CD4-positive, alpha-beta T cell treated with Interleukin-4 for 1 hour (primary cell): ENCODE data around the gene TEX12.
"Not testable (repeated sequence)": the region's sequence is repeated elsewhere in the genome, so short reads cannot be mapped to it uniquely, and the experiment has no call there.

Experiments used
- DNase-seq, 2 donors: peaks; one replicate each; pipeline ENCODE4 v3.0.0-alpha.2; 2020 to 2022

The TEX12 gene, protein sequence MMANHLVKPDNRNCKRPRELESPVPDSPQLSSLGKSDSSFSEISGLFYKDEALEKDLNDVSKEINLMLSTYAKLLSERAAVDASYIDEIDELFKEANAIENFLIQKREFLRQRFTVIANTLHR

GRCh38 chr11:112167145-112167544 is at the start of gene TEX12:
TEX12 (plus strand) TSS chr11:112167372; CDS start chr11:112169269, 1,897 bp downstream.
- no peak for DNase-seq

DNA sequence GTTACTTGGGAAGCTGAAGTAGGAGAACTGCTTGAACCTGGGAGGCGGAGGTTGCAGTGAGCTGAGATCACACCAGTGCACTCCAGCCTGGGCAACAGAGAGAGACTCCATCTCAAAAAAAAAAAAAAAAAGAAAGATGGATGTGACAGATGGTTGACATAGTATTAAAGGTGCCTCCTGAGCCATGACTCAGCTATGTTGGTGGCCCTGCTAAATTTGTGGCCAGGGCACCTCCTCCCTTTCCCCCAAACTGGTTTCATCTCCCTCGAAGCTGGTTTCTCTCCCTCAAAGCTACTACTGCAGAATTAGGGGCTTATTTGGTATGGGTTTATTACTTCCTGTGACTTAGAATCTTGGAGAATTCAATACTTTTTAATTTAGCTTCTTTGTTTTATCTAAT is 49.0 kb upstream of the TEX12 start:
- DNase-seq, result no peak

DNA sequence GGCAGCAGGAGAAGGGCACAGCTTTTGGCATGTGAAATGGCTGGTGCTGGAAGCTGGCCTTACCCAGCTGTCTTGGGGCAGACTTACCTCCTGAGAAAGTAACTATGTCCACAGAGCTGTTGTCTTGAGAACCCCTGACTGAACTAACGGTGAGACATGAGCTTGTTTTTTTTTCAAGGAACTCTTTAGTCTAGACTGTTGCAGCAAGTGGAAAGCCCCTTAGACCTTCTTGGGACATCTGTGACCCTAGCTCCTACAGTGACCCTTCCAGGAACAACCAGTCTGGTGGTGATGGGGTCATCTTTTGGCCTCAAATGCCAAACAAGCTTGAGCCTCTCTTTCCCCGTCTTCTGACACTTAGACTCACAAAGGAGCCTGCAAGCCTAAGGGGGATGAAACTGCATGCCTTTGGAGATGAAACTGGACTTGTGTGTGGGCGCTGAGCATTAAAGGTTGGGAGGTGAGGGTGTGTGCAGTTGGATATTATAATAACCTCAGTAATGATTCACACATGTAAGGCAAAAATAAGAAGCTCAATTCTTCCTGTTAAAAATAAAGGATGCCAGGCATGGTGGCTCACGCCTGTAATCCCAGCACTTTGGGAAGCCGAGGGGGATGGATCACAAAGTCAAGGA is 45.1 kb upstream of the TEX12 start:
- no peak for DNase-seq

DNA sequence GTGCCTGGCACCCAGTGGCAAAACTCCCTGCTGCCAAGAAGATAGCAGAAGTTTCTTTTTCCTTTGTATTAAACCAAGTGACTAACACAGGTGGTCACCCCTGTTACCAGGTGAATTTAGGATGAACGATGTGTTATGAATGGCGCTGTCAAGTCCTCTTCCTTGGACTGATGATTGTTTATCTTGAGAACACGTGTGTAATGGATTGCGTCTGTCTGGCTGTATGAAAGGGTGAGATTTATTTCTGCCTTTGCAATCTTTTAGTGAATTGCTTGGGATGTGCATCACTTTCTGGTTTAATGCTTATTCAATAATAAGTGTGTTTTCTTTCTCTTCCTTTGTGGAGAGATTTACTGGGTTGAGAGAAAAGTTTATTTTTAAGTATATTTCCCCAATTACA is 44.0 kb upstream of the TEX12 start:
- no peak for DNase-seq

DNA sequence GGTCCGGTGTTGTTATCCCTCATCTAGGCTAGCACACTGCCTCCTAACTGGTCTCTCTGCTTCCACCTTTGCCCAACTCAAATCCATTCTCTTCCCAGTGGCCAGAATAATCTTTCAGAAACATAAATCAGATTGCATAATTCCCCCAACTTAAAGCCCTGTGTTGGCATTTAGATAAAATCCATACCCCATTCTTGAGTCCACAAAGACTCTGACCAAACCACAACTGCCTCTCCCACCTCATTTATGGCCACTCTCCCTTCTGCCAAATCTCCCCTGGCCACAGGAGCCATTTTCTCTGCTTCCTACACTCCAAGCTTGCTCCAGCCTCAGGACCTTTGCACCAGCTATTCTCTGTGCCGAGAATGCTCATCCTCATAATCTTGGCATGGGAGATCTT is 40.1 kb upstream of the TEX12 start:
- DNase-seq, result no peak

- no peak for DNase-seq
Observed at GRCh38 chr11:112128483-112129121, 38.6 kb upstream of the TEX12 start.

DNA sequence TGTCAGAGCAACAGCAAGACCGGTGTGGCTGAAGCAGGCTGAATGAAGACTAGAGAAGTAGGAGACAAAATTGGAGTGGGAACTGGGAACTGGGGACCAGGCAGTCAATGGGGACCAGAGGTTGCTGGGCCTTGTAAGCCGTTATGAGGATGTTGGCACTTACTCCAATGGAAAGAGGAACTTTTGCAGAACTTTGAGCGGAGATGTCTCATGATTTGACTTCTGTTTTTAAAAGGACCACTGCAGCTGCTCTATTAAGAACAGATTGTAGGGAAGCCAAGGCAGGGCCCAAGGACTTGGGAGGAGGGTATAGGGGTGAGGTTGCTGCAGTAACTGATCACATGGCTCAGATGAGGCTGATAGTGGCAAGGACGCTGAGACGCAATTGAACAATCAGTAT is 37.5 kb upstream of the TEX12 start:
- peak in 1 of 2 donors; percentile 14 for DNase-seq

DNA sequence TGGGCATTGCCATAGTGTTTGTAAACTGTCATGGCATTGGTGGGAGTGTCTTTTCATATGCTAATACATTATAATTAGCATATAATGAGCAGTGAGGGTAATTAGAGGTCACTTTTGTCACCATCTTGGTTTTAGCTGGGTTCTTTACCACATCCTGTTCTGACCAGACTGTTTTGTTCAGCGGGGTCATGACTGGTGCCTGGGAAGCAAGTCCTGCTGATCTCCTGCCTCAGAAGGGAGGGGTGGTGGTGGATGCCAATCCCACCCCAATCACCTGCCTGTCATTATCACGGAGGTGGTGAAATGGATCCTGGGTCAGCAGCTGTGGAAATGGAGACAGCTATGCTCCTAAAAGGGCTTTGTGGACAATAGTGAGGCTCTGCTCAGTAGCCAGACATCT is 34.4 kb upstream of the TEX12 start:
- DNase-seq, result no peak

GRCh38 chr11:112134473-112134872 is 32.7 kb upstream of the TEX12 start:
- no peak for DNase-seq

GRCh38 chr11:112143597-112143996 is 23.6 kb upstream of the TEX12 start:
- DNase-seq, result no peak

DNA sequence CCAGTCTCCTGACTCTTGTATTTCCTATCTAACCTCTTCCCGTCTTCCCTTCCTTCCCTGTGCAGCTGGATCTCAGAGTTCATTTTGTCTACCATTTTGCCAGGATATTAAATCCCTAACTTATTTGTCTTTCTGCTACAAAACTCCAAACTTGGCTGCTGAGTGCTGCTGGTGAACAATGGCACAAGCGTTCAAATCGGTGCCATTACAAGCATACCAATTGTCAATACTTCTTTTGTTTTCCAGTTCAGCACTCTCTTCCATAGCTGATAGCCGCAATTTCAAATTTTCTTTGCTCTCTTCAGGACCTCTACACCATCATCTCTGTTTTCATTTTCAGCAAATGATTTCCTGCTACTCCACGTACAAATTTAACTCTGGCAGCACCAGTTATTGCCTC is 16.7 kb upstream of the TEX12 start:
- no peak for DNase-seq

DNA sequence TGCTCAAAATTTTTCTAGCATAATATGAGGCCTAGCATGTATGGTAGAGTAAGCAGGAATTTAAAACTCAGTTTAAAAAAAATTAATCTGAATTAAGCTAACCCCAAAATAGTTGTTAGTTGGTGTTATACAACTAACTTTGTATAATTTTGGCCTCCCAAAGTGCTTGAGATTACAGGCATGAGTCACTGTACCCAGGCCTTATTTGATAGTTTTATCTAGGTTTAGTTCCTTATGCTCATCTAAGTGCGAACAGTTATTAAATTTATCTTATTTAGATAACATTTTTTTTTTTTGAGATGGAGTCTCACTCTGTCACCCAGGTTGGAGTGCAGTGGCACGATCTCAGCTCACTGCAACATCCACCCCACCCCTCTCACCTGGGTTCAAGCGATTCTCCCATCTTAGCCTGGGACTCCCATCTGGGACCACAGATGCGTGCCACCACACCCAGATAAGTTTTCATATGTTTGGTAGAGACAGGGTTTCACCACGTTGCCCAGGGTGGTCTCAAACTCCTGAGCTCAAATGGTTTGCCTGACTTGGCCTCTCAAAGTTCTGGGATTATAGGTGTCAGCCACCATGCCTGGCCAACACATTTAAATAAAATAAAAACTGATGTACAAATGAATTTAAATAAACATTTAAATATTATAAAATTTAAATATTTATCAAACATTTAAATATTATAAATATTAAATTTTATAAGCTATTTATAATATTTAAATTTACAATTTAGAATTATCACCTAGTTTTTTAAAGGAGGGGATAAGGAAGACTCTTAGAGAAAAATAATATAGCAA is 10.8 kb upstream of the TEX12 start:
- DNase-seq, result no peak

- DNase-seq, result peak in 1 of 2 donors; percentile 32
Observed at GRCh38 chr11:112156956-112157766, 10.0 kb upstream of the TEX12 start.

DNA sequence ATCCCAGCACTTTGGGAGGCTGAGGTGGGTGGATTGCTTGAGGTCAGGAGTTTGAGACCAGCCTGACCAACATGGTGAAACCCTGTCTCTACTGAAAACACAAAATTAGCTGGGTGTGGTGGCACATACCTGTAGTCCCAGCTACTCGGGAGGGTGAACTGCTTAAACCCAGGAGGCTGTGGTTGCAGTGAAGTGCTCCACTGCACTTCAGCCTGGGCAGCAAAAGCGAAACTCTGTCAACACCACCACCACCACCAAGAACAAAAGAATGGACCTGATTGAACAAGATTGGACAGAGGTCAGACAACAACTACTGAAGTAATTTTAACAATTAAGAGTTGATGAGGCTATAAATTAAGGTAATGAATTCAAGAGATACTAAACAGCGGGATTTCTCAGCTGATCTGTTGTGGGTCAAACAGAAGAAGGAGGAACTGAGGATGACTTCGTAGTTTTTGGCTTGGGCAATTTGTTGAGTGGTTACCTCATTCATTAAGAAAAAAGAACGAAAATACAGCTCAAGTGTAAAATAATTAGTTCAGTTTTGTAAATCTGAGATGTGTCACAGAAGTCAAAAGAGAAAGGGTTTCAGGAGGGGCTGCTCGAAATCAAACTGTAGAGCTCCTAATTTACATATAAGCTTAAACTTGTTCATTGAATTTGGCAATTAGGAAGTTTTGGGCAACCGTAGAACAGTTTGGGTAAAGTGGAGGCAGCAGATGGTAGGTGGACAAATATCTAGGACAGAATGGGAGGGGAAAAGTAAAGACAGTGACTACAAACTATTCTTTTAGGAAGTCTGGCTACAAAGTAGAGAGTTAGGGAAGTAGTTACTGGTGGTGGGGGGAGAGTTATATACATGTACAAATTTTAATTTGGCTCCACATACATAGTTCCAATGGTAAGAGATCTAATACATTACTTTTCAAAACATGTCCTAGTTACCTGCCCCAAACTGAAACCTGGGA is 7.8 kb upstream of the TEX12 start:
- no peak for DNase-seq

DNA sequence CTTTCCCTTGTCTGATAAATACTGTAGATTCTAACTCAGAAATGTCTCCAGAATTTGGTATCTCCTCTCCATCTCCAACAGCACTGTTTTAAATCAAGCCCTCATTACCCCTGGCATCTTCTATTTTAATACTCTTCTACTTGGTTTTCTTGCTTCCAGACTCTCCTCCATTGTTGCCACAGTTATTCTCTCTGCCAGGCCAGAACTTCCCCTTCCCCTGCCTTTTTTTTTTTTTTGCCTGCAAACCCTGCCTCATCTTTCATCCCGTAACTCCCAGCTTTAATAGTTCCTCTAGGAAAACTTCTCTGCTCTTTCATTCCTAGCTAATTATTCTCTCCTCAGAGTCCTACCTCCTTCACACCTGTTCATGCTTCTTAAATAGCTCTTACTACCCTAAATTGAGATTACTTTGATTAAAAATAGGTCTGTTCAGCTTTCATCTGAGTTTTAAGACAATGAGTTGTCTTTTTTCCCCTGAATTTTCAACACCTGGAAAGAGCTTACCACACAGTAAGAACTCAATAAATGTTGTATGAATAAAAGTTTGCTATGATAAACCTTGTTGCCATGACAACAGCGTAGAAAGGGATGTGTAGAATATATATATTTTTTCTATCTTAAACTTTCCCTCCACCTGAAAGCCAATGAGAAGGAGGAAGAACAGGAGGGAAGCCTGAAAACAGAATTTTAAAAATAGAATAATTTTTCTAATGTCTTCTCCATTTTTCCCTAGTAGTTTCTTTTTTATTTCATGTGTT is 6.9 kb upstream of the TEX12 start:
- DNase-seq, result no peak

GRCh38 chr11:112161012-112161411 is 6.2 kb upstream of the TEX12 start:
- DNase-seq, result no peak

- not testable (repeated sequence) for DNase-seq
Observed at GRCh38 chr11:112162200-112162599, 5.0 kb upstream of the TEX12 start.

DNA sequence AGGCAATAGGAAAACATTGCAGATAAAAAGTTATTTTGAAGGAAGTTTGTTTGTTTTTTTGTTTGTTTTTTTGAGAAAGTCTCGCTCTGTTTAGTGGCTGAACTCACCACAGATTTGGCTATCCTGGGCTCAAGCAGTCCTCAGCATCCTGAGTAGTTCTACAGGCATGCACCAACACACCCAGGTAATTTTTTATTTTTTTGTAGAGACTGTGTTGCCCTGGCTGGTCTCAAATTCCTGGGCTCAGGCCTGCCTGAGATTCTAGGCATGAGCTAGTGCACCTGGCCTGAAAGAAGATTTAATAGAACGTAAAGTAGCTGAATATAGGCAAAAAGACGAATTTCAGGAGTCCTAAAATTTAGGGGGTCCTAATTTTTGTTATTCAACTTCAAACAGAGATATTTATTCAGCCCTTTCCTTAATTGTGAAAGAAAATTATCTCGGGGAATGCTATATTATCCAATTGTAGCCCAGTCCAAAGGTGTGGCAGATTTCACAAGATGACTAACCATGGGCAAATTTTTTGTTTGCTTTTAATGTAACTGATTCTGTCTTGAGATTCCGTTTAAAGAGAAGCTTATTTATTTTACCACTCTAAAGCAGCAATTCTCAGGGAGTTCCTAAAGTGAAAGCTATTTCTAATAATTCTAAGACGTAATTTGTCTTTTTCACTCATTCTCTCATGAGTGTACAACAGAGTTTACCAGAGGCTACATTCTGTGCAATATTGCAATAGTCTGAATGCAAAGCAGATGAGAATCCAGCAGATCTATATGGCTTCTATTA is 4.2 kb upstream of the TEX12 start:
- DNase-seq, result no peak

- DNase-seq, result peak in 1 of 2 donors; percentile 44
Observed at GRCh38 chr11:112163875-112164685, 3.1 kb upstream of the TEX12 start, which contains the start of gene IL18. IL18 (minus strand) TSS chr11:112164094; CDS start chr11:112155053, 9,041 bp downstream.
